T-helper 1 cell treated with Interleukin-12 subunit alpha and Interleukin-12 subunit beta and Interleukin-4 antibody, amounts not matched to agents 30 μg/mL and 1 μg/mL, for 36 hours (primary cell): ENCODE data around the gene GPRC5B.

ENCODE experiments used
- H3K27ac Mint-ChIP-seq: one replicate; pipeline ENCODE4 v1.8.0; 2021; ENCODE audit warnings: mild to moderate bottlenecking, mixed read lengths
- H3K27me3 Mint-ChIP-seq: one replicate; pipeline ENCODE4 v1.8.0; 2021; ENCODE audit warnings: low read depth, mixed read lengths
- H3K36me3 Mint-ChIP-seq: one replicate; pipeline ENCODE4 v1.8.0; 2021; ENCODE audit warnings: low read depth, mixed read lengths
- H3K4me1 Mint-ChIP-seq: one replicate; pipeline ENCODE4 v1.8.0; 2021; ENCODE audit warnings: low read depth, mixed read lengths
- H3K4me3 Mint-ChIP-seq: one replicate; pipeline ENCODE4 v1.8.0; 2021; ENCODE audit warnings: mild to moderate bottlenecking, moderate library complexity, mixed read lengths
- H3K9me3 Mint-ChIP-seq: one replicate; pipeline ENCODE4 v1.8.0; 2021; ENCODE audit warnings: mixed read lengths

The GPRC5B gene

GRCh38 chr16:19909750-19910322 lies 25.2 kb upstream of the GPRC5B start:
- peaks cover 5% of the 10 kb centered on the region for H3K4me1 Mint-ChIP-seq
- H3K27ac Mint-ChIP-seq = no peak overlapping the region
- H3K9me3 Mint-ChIP-seq = no peaks in the 10 kb centered on the region
- H3K27me3 Mint-ChIP-seq = peaks cover 11% of the 10 kb centered on the region
- no peaks in the 10 kb centered on the region for H3K36me3 Mint-ChIP-seq
- H3K4me3 Mint-ChIP-seq = no peak overlapping the region

- Mint-ChIP-seq H3K9me3 (no peaks in the 10 kb centered on the region), H3K4me1 (peaks cover 5% of the 10 kb centered on the region), H3K27ac (no peak overlapping the region), H3K36me3 (no peaks in the 10 kb centered on the region), H3K27me3 (peaks cover 11% of the 10 kb centered on the region), H3K4me3 (no peak overlapping the region)
These were observed 24.3 kb upstream of the GPRC5B start for GRCh38 chr16:19908921-19909320.

- H3K4me3 Mint-ChIP-seq = no peak overlapping the region
- no peaks in the 10 kb centered on the region for H3K9me3 Mint-ChIP-seq
- no peaks in the 10 kb centered on the region for H3K36me3 Mint-ChIP-seq
- H3K27me3 Mint-ChIP-seq = peaks cover 11% of the 10 kb centered on the region
- no peak overlapping the region for H3K27ac Mint-ChIP-seq
- peaks cover 5% of the 10 kb centered on the region for H3K4me1 Mint-ChIP-seq
These were observed 22.7 kb upstream of the GPRC5B start for GRCh38 chr16:19907161-19907992.

GRCh38 chr16:19901164-19901563 lies 16.5 kb upstream of the GPRC5B start:
- H3K9me3 Mint-ChIP-seq = no peaks in the 10 kb centered on the region
- H3K27me3 Mint-ChIP-seq = peaks cover 7% of the 10 kb centered on the region
- H3K27ac Mint-ChIP-seq = no peak overlapping the region
- no peaks in the 10 kb centered on the region for H3K36me3 Mint-ChIP-seq
- H3K4me3 Mint-ChIP-seq = no peak overlapping the region
- H3K4me1 Mint-ChIP-seq = no peaks in the 10 kb centered on the region

GRCh38 chr16:19899605-19899955 lies 14.9 kb upstream of the GPRC5B start:
- H3K4me1 Mint-ChIP-seq = no peaks in the 10 kb centered on the region

GRCh38 chr16:19898924-19899604 lies 14.4 kb upstream of the GPRC5B start:
- no peaks in the 10 kb centered on the region for H3K9me3 Mint-ChIP-seq
- peaks cover 7% of the 10 kb centered on the region for H3K27me3 Mint-ChIP-seq
- H3K27ac Mint-ChIP-seq = no peak overlapping the region

More at GRCh38 chr16:19899605-19899955, 14.9 kb upstream of the GPRC5B start:
- peaks cover 7% of the 10 kb centered on the region for H3K27me3 Mint-ChIP-seq
- no peak overlapping the region for H3K4me3 Mint-ChIP-seq
- no peak overlapping the region for H3K27ac Mint-ChIP-seq
- no peaks in the 10 kb centered on the region for H3K9me3 Mint-ChIP-seq
- H3K36me3 Mint-ChIP-seq = no peaks in the 10 kb centered on the region

GRCh38 chr16:19898166-19898565 lies 13.5 kb upstream of the GPRC5B start:
- H3K4me3 Mint-ChIP-seq = no peak overlapping the region
- no peak overlapping the region for H3K27ac Mint-ChIP-seq
- H3K4me1 Mint-ChIP-seq = no peaks in the 10 kb centered on the region
- no peaks in the 10 kb centered on the region for H3K9me3 Mint-ChIP-seq
- H3K36me3 Mint-ChIP-seq = no peaks in the 10 kb centered on the region
- peaks cover 7% of the 10 kb centered on the region for H3K27me3 Mint-ChIP-seq

More at GRCh38 chr16:19898924-19899604, 14.4 kb upstream of the GPRC5B start:
- Mint-ChIP-seq H3K36me3 (no peaks in the 10 kb centered on the region), H3K4me3 (no peak overlapping the region), H3K4me1 (no peaks in the 10 kb centered on the region)

GRCh38 chr16:19896951-19897350 lies 12.3 kb upstream of the GPRC5B start:
- Mint-ChIP-seq H3K27me3 (peaks cover 7% of the 10 kb centered on the region), H3K4me1 (no peaks in the 10 kb centered on the region)

GRCh38 chr16:19894586-19894985 lies 9.9 kb upstream of the GPRC5B start:
- Mint-ChIP-seq H3K4me1 (no peaks in the 10 kb centered on the region), H3K27me3 (peaks cover 7% of the 10 kb centered on the region), H3K27ac (no peak overlapping the region), H3K4me3 (no peak overlapping the region), H3K36me3 (no peaks in the 10 kb centered on the region), H3K9me3 (no peaks in the 10 kb centered on the region)

More at GRCh38 chr16:19896951-19897350, 12.3 kb upstream of the GPRC5B start:
- Mint-ChIP-seq H3K27ac (no peak overlapping the region), H3K4me3 (no peak overlapping the region), H3K9me3 (no peaks in the 10 kb centered on the region), H3K36me3 (no peaks in the 10 kb centered on the region)

- Mint-ChIP-seq H3K27ac (no peak overlapping the region), H3K27me3 (peaks cover 3% of the 10 kb centered on the region), H3K4me3 (no peak overlapping the region), H3K4me1 (peaks cover 2% of the 10 kb centered on the region), H3K36me3 (no peaks in the 10 kb centered on the region), H3K9me3 (no peaks in the 10 kb centered on the region)
These were observed 8.3 kb upstream of the GPRC5B start for GRCh38 chr16:19892902-19893301.

- no peaks in the 10 kb centered on the region for H3K9me3 Mint-ChIP-seq
- no peaks in the 10 kb centered on the region for H3K36me3 Mint-ChIP-seq
- H3K4me1 Mint-ChIP-seq = peaks cover 9% of the 10 kb centered on the region
- peaks cover 7% of the 10 kb centered on the region for H3K27me3 Mint-ChIP-seq
- no peak overlapping the region for H3K27ac Mint-ChIP-seq
- H3K4me3 Mint-ChIP-seq = no peak overlapping the region
These were observed 6.3 kb upstream of the GPRC5B start for GRCh38 chr16:19890901-19891300.

GRCh38 chr16:19888834-19889233 lies 4.2 kb upstream of the GPRC5B start:
- Mint-ChIP-seq H3K27ac (no peak overlapping the region), H3K27me3 (peaks cover 24% of the 10 kb centered on the region), H3K9me3 (no peaks in the 10 kb centered on the region), H3K36me3 (no peaks in the 10 kb centered on the region), H3K4me1 (peaks cover 21% of the 10 kb centered on the region), H3K4me3 (no peak overlapping the region)

GRCh38 chr16:19886073-19886941 lies 1.7 kb upstream of the GPRC5B start:
- H3K9me3 Mint-ChIP-seq = no peaks in the 10 kb centered on the region
- peaks cover 46% of the 10 kb centered on the region for H3K27me3 Mint-ChIP-seq
- H3K36me3 Mint-ChIP-seq = no peaks in the 10 kb centered on the region
- H3K27ac Mint-ChIP-seq = peak overlapping the region; percentile 0
- peak overlapping the region; percentile 89 for H3K4me3 Mint-ChIP-seq
- peaks cover 21% of the 10 kb centered on the region for H3K4me1 Mint-ChIP-seq

GRCh38 chr16:19885451-19886072 lies 914 bp upstream of the GPRC5B start:
- Mint-ChIP-seq H3K27ac (no peak overlapping the region), H3K4me1 (peaks cover 21% of the 10 kb centered on the region), H3K36me3 (no peaks in the 10 kb centered on the region), H3K27me3 (peaks cover 51% of the 10 kb centered on the region), H3K9me3 (no peaks in the 10 kb centered on the region), H3K4me3 (peak overlapping the region; percentile 89)
